K562 (cell line): ENCODE measurements around the gene GCNT2. TPM values are rescaled to one million over a fixed set of nuclear protein-coding genes. Genes with fewer than 3 reads are reported as not detected.
A peak's percentile ranks its signal among the peaks of the same experiment; 100 is the strongest.

Experiments
- ATAC-seq: fragments of 200-7000 bp; cut with Tn5 transposase; 3 replicates; pipeline ENCODE4 v1.9.1; 2020; ENCODE audit warnings: moderate library complexity
- BruUV-seq: library from RNA; stranded (reverse); fragments of 400-500 nt; replicated peaks from 2 replicates; lab custom pipeline; 2021; lab: Mats Ljungman, UMichigan
- CTCF ChIA-PET: fragments of 300-600 bp; formaldehyde crosslinking; extraction: SDS; loops from one replicate; lab custom pipeline; 2021; ENCODE audit warnings: low intra/inter-chr PET ratio; lab: Yijun Ruan, JAX
- POLR2A ChIA-PET: fragments of 300-600, 350-650 bp; sonication (Branson Sonifier 250); formaldehyde crosslinking; extraction: SDS; loops from one replicate; lab custom pipeline; 2021; ENCODE audit warnings: antibody characterized with exemption, inconsistent platforms; lab: Yijun Ruan, JAX
- DNase-seq, 4 experiments: peaks; one replicate each; pipeline versions ENCODE4 v3.0.0 to v3.0.0-alpha.2; 2011 to 2018; ENCODE audit warnings: low spot score in 3 of 4, mixed read lengths in 3 of 4; ENCODE audit errors: extremely low read depth in 1 of 4
- FAIRE-seq: peaks from 2 replicates; lab custom pipeline; 2011; peaks lifted over from hg19 to GRCh38; lab: Jason Lieb, UNC
- H2AFZ ChIP-seq: 2 replicates; pipeline ENCODE4 v1.6.0; 2011; ENCODE audit warnings: low read depth, low read length, control low read depth, inconsistent platforms
- H3K27ac ChIP-seq: fragments of 200-600 bp; 3 replicates; pipeline ENCODE4 v1.8.0; 2011; ENCODE audit warnings: low read depth, mild to moderate bottlenecking, control low read depth, inconsistent platforms, low read length, moderate library complexity, mixed read lengths; ENCODE audit errors: extremely low read depth
- H3K27me3 ChIP-seq, 2 experiments: fragments of 300-600 bp in 1 of 2; 2 replicates in 1 of 2; 3 replicates in 1 of 2; pipeline versions ENCODE4 v1.6.0 to v1.8.0; 2011; ENCODE audit warnings: inconsistent platforms in 2 of 2, low read length in 2 of 2, mild to moderate bottlenecking in 1 of 2, mixed read lengths in 1 of 2, moderate library complexity in 1 of 2; ENCODE audit not compliant: control insufficient read depth in 2 of 2, insufficient read depth in 2 of 2
- H3K36me3 ChIP-seq: fragments of 300-600 bp; 3 replicates; pipeline ENCODE4 v1.8.0; 2011; ENCODE audit warnings: mild to moderate bottlenecking, low read length, inconsistent platforms; ENCODE audit not compliant: control insufficient read depth, insufficient read depth
- H3K4me1 ChIP-seq, 2 experiments: fragments of 200-600 bp in 1 of 2; replicated peaks in 1 of 2; 2 replicates in 1 of 2; 3 replicates in 1 of 2; pipeline versions ENCODE4 v1.5.1 to v1.8.0; 2011; ENCODE audit warnings: inconsistent platforms in 2 of 2, low read length in 2 of 2, mild to moderate bottlenecking in 1 of 2, mixed read lengths in 1 of 2, moderate library complexity in 1 of 2; ENCODE audit not compliant: control insufficient read depth in 2 of 2, insufficient read depth in 2 of 2
- H3K4me2 ChIP-seq: 2 replicates; pipeline ENCODE4 v1.6.1; 2011; ENCODE audit warnings: low read length, control low read depth, inconsistent platforms, mixed read lengths; ENCODE audit not compliant: insufficient read depth
- H3K4me3 ChIP-seq: fragments of 200-600 bp; sonication (generic), shearing (Covaris generic); 2 replicates; pipeline ENCODE4 v1.5.1; 2016; ENCODE audit warnings: control low read depth, inconsistent platforms
- H3K79me2 ChIP-seq: fragments of 200-600 bp; 3 replicates; pipeline ENCODE4 v1.8.0; 2011; ENCODE audit warnings: low read length, inconsistent platforms; ENCODE audit not compliant: control insufficient read depth, insufficient read depth
- H3K9ac ChIP-seq, 2 experiments: 2 replicates each; pipeline versions ENCODE4 v1.6.0 to v1.6.1; 2011; ENCODE audit warnings: low read depth in 2 of 2, low read length in 2 of 2, control low read depth in 1 of 2, inconsistent platforms in 1 of 2, mild to moderate bottlenecking in 1 of 2, mixed read lengths in 1 of 2; ENCODE audit not compliant: insufficient read depth in 1 of 2
- H3K9me1 ChIP-seq: one replicate; pipeline ENCODE4 v1.6.0; 2011; ENCODE audit warnings: inconsistent platforms, mild to moderate bottlenecking, low read length, moderate library complexity; ENCODE audit not compliant: control insufficient read depth, insufficient read depth
- H3K9me3 ChIP-seq: replicated peaks from 2 replicates; pipeline ENCODE4 v1.5.1; 2011; ENCODE audit warnings: low read depth, low read length, inconsistent platforms; ENCODE audit not compliant: control insufficient read depth, insufficient read depth
- H4K20me1 ChIP-seq: replicated peaks from 2 replicates; pipeline ENCODE4 v1.6.1; 2011; ENCODE audit warnings: low read length, inconsistent platforms, mixed read lengths; ENCODE audit not compliant: control insufficient read depth, insufficient read depth
- CCAR2 ChIP-seq: fragments of 200-400 bp; formaldehyde crosslinking; IDR thresholded peaks from 2 replicates; pipeline ENCODE4 v1.6.1; 2017; ENCODE audit warnings: mild to moderate bottlenecking, low read depth, low read length
- CTCF ChIP-seq, 3 experiments: IDR thresholded peaks in 2 of 3; conservative IDR thresholded peaks in 1 of 3; 2 replicates each; pipeline ENCODE4 v1.5.1; 2011 to 2012; ENCODE audit warnings: low read length in 3 of 3, mild to moderate bottlenecking in 3 of 3, control low read depth in 2 of 3, improper control_type of control experiment in 1 of 3, inconsistent platforms in 1 of 3, low read depth in 1 of 3, mixed read lengths in 1 of 3, moderate library complexity in 1 of 3; ENCODE audit not compliant: insufficient read depth in 2 of 3
- DPF2 ChIP-seq: fragments of 450-650 bp; IDR thresholded peaks from 2 replicates; pipeline ENCODE4 v1.6.1; 2016
- JUND ChIP-seq, 2 experiments: IDR thresholded peaks; 2 replicates in 1 of 2; 3 replicates in 1 of 2; pipeline ENCODE4 v1.6.1; 2011; ENCODE audit warnings: borderline replicate concordance in 2 of 2, low read depth in 2 of 2, low read length in 2 of 2, improper control_type of control experiment in 1 of 2, missing biosample characterization in 1 of 2, missing genetic modification characterization in 1 of 2, missing genetic modification reagents in 1 of 2
- MAFK ChIP-seq: IDR thresholded peaks from 2 replicates; pipeline ENCODE4 v1.6.1; 2011; ENCODE audit warnings: low read length, improper control_type of control experiment
- RCOR1 ChIP-seq, 2 experiments: IDR thresholded peaks; 2 replicates each; pipeline ENCODE4 v1.6.1; 2012; ENCODE audit warnings: low read depth in 2 of 2, low read length in 2 of 2, borderline replicate concordance in 1 of 2, improper control_type of control experiment in 1 of 2
- SPI1 ChIP-seq: IDR thresholded peaks from 2 replicates; pipeline ENCODE4 v1.6.1; 2011; ENCODE audit warnings: low read depth, low read length, control low read depth, borderline replicate concordance
- TFAM ChIP-seq: fragments of 250-450 bp; sonication (Bioruptor Pico); conservative IDR thresholded peaks from 2 replicates; pipeline ENCODE4 v1.5.0; 2021; ENCODE audit warnings: mild to moderate bottlenecking, moderate library complexity
- TRIM24 ChIP-seq, 2 experiments: fragments of 450-650 bp; IDR thresholded peaks; 2 replicates each; pipeline ENCODE4 v1.6.1; 2016
- UBTF ChIP-seq, 2 experiments: IDR thresholded peaks; 2 replicates each; pipeline ENCODE4 v1.6.1; 2012; ENCODE audit warnings: improper control_type of control experiment in 2 of 2, low read depth in 2 of 2, low read length in 2 of 2, borderline replicate concordance in 1 of 2
- ZNF212 ChIP-seq: fragments of 450-650 bp; formaldehyde crosslinking; IDR thresholded peaks from 2 replicates; pipeline ENCODE4 v1.4.0; 2020; ENCODE audit warnings: mild to moderate bottlenecking
- ZNF316 ChIP-seq: fragments of 450-650 bp; IDR thresholded peaks from 2 replicates; pipeline ENCODE4 v1.6.1; 2016
- WGBS: fragments of 100-300 bp; shearing (Covaris generic); methylation state at CpG from one replicate; pipeline ENCODE4 v1.1.6; 2016; ENCODE audit warnings: low coverage, mixed read lengths; ENCODE audit not compliant: insufficient coverage; ENCODE audit errors: missing lambda C conversion rate; 5-methylcytosine and 5-hydroxymethylcytosine counted together
- in situ Hi-C: fragments of 300-500 bp; cut with MboI; formaldehyde crosslinking; loops from 4 replicates; pipeline ENCODE4 v1.15.0; 2018; ENCODE audit warnings: inconsistent platforms, mixed read lengths
- intact Hi-C: fragments of 100-400 bp; cut with micrococcal nuclease; formaldehyde crosslinking; loops from 2 replicates; pipeline ENCODE4 v1.14.2; 2022
- polyA plus RNA-seq, 8 experiments: library from polyadenylated mRNA; depleted of rRNA in 4 of 8; stranded (reverse) in 5 of 8; unstranded in 3 of 8; fragments of >200 nt; fragmentation: Nextera tagmentation in 2 of 8; fragmentation: Illumina TruSeq in 1 of 8; extraction: Ambion mirVana in 2 of 8; extraction: Trizol in 1 of 8; gene quantifications; 2 replicates each; pipeline versions ENCODE4 v1.2.1 to v1.2.3, GENCODE V29; 2011 to 2014; ENCODE audit warnings: inconsistent platforms in 1 of 8, missing spikeins in 1 of 8
- total RNA-seq, 7 experiments: library from RNA; depleted of rRNA in 6 of 7; stranded (reverse); fragments of >200 nt in 6 of 7; fragmentation: Illumina TruSeq in 2 of 7; extraction: Trizol in 2 of 7; gene quantifications; 2 replicates each; pipeline versions ENCODE4 v1.2.1 to v1.2.3, GENCODE V29; 2011 to 2021; ENCODE audit warnings: low replicate concordance in 1 of 7
- TF ChIP-seq, protein P1 (sequence below), 2 experiments: fragments of 200-800 bp in 1 of 2; sonication (Bioruptor generic) in 1 of 2; sonication (generic) in 1 of 2; formaldehyde crosslinking in 1 of 2; IDR thresholded peaks in 1 of 2; conservative IDR thresholded peaks in 1 of 2; 2 replicates each; pipeline versions ENCODE4 v1.5.0 to v1.6.1; 2016 to 2020; ENCODE audit warnings: missing compliant biosample characterization in 1 of 2, missing genetic modification characterization in 1 of 2, missing genetic modification reagents in 1 of 2
- TF ChIP-seq, protein P2 (sequence below): sonication (generic); IDR thresholded peaks from 2 replicates; pipeline ENCODE4 v1.6.1; 2016

GCNT2 gene
- total and polyA plus RNA-seq, 9 of the 15 experiments (the other 6 are each of a cell fraction or from before 2014, with no cell fraction given), result 0.78 to 2.6 (median 1.6) TPM

GRCh38 chr6:10630178-10630577 lies 109.0 kb downstream of the GCNT2 start (continued):
- no peak for TF ChIP-seq UBTF (IDR thresholded peaks at IDR 0.05; ENCODE audit: borderline replicate concordance in 1 of 2, low read depth in 2 of 2, low read length in 2 of 2)
- no peak for TF ChIP-seq CTCF (IDR thresholded peaks at IDR 0.05 in 2 of 3, conservative IDR thresholded peaks at IDR 0.05 in 1 of 3; ENCODE audit: insufficient read depth in 2 of 3, low read depth in 1 of 3, low read length in 3 of 3)
- TF ChIP-seq CCAR2, result no peak
- no peak for TF ChIP-seq ZNF212 (CRISPR knock-in tag)
- TF ChIP-seq TFAM (CRISPR knock-in tag), result no peak

- in situ Hi-C loops, result no loop called here
- CTCF ChIA-PET, result no interaction called here
- H3K9me3 ChIP-seq, result no peaks in the 10 kb centered on the region
- no peak overlapping the region for H3K9ac ChIP-seq
- H3K79me2 ChIP-seq, result no peaks in the 10 kb centered on the region
- WGBS, result 6% methylated on average over 1 of the region's 1 CpG
- intact Hi-C loops, result no loop called here
- POLR2A ChIA-PET, result no interaction called here
- no peak overlapping the region for H3K4me3 ChIP-seq
- H4K20me1 ChIP-seq, result no peaks in the 10 kb centered on the region
- BruUV-seq, result no TSS peak
- H3K36me3 ChIP-seq, result no peaks in the 10 kb centered on the region
- no peak overlapping the region; the same call in 1 of the 2 replicates for H3K4me2 ChIP-seq
- peak overlapping the region; percentile 54; the same call in 1 of the 2 replicates for H2AFZ ChIP-seq
- peaks cover 0 to 13% of the 10 kb centered on the region in 2 experiments; a peak in 2 of 5 replicates for H3K4me1 ChIP-seq
- H3K27ac ChIP-seq, result peak overlapping the region; percentile 23; the same call in 1 of the 3 replicates
- no peaks in the 10 kb centered on the region for H3K27me3 ChIP-seq
- H3K9me1 ChIP-seq, result no peaks in the 10 kb centered on the region
- ATAC-seq (peak; percentile 90), DNase-seq (peak in 2 of 4 experiments; percentile 31 to 63), FAIRE-seq (no peak)
- peak; percentile 81 for TF ChIP-seq SPI1
- peak; percentile 22; the same call in 1 of the 2 replicates for TF ChIP-seq ZNF316
- TF ChIP-seq, protein P1, sequence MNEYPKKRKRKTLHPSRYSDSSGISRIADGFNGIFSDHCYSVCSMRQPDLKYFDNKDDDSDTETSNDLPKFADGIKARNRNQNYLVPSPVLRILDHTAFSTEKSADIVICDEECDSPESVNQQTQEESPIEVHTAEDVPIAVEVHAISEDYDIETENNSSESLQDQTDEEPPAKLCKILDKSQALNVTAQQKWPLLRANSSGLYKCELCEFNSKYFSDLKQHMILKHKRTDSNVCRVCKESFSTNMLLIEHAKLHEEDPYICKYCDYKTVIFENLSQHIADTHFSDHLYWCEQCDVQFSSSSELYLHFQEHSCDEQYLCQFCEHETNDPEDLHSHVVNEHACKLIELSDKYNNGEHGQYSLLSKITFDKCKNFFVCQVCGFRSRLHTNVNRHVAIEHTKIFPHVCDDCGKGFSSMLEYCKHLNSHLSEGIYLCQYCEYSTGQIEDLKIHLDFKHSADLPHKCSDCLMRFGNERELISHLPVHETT (CRISPR knock-in tag; conservative IDR thresholded peaks at IDR 0.05 in 1 of 2, IDR thresholded peaks at IDR 0.05 in 1 of 2), result no peak
- TF ChIP-seq, protein P2, sequence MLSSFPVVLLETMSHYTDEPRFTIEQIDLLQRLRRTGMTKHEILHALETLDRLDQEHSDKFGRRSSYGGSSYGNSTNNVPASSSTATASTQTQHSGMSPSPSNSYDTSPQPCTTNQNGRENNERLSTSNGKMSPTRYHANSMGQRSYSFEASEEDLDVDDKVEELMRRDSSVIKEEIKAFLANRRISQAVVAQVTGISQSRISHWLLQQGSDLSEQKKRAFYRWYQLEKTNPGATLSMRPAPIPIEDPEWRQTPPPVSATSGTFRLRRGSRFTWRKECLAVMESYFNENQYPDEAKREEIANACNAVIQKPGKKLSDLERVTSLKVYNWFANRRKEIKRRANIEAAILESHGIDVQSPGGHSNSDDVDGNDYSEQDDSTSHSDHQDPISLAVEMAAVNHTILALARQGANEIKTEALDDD, result peak; percentile 91
- peak; percentile 91 for TF ChIP-seq JUND (IDR thresholded peaks at IDR 0.05; ENCODE audit: borderline replicate concordance, low read depth, low read length)
- TF ChIP-seq JUND (tag; IDR thresholded peaks at IDR 0.05; ENCODE audit: borderline replicate concordance, low read depth, low read length), result peak; percentile 94
- peak; percentile 17; the same call in 1 of the 2 replicates for TF ChIP-seq MAFK
- peak in 1 of 2 experiments; percentile 51; a peak in 1 of 4 replicates for TF ChIP-seq RCOR1 (IDR thresholded peaks at IDR 0.05; ENCODE audit: borderline replicate concordance in 1 of 2, low read depth in 2 of 2, low read length in 2 of 2)
- peak in 1 of 2 experiments; percentile 31; a peak in 1 of 4 replicates for TF ChIP-seq TRIM24 (IDR thresholded peaks at IDR 0.05)
- TF ChIP-seq DPF2, result peak; percentile 66
Observed at GRCh38 chr6:10633216-10633615, 112.1 kb downstream of the GCNT2 start.
